T-helper 1 cell (primary cell): ENCODE results near the gene KRT25.
"Not testable (repeated sequence)": the region's sequence is repeated elsewhere in the genome, so short reads cannot be mapped to it uniquely, and the experiment has no call there.

ENCODE experiments used
- DNase-seq, 5 donors: peaks; one replicate each; pipeline ENCODE4 v3.0.0-alpha.2; 2012 to 2020

KRT25 gene

GRCh38 chr17:40751065-40751464, 4.1 kb downstream of the KRT25 start:
- DNase-seq: no peak

- no peak for DNase-seq
These were observed 4.7 kb downstream of the KRT25 start for GRCh38 chr17:40750391-40750790.

DNA sequence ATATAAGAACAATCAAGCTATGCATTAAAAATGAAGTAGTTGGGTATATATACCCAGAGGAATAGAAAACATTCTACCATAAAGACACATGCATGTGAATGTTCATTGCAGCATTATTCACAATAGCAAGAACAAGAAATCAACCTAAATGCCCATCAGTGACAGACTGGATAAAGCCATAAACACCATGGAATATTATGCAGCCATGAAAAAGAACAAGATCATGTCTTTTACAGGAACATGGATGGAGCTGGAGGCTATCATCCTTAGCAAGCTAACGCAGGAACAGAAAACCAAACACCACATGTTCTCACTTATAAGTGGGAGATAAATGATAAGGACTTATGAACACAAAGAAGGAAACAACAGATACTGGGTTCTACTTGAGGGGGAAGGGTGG, 6.5 kb downstream of the KRT25 start:
- DNase-seq: not testable (repeated sequence)

DNA sequence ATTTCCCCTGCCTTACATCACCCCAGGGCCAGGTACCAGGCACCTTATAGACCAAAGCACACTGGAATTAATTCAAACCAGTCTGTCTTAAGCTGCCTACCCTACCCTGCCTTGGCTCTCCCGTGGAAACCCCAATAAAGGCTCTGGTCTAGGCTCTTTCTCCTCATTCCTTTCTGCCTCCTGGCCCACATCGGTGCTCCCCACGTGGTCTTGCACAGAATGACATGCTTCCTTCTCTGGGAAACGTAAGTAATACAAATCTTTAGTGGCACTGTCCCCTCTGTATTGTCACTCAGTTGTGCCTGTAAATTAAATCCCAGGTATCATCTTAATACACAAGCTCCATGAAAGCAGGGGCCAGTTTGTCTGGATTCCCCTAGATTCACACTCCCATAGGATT, 16.6 kb downstream of the KRT25 start:
- no peak for DNase-seq

GRCh38 chr17:40735016-40735415, 20.1 kb downstream of the KRT25 start:
- no peak for DNase-seq

GRCh38 chr17:40734018-40734417, 21.1 kb downstream of the KRT25 start:
- no peak for DNase-seq

DNA sequence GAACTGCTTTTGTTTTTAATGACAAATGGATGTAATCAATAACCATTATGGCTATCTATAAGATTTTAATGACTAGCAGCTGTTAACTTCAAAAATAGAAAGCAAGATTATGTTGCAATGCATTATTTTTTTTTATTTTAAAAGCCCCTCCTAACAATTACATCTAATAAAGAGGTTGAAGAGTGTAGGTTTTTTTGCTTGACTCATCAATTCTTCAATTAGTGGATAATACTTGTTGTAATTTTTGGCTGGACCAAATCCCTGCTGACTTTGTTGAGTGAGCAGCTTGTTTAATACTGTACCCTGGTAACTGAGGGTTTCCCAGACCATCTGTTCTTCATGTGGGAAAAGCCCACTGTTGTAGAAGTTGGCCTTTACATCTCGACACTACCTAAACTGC, 24.2 kb downstream of the KRT25 start:
- no peak for DNase-seq

- no peak for DNase-seq
These were observed 27.5 kb downstream of the KRT25 start for GRCh38 chr17:40727447-40728231.

DNA sequence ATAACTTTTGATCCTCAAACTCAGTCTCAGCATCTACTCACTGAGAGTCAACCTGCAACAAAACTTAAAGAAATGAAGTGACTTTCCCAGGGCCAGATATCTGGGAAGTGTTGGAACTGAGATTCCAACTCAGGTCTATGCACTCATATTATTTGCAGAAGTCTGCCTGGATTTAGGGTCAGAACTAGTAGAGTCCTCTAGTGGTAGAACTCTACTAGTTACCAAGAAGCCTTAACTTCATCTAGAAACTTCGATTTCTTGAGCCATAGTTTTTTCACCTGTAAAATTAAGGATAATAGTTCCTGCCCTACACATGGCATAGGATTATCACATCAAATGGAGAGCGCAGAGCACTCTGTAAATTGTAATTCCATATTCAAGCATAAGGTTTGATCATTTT, 28.2 kb downstream of the KRT25 start:
- no peak for DNase-seq

GRCh38 chr17:40724656-40725055, 30.5 kb downstream of the KRT25 start:
- no peak for DNase-seq

DNA sequence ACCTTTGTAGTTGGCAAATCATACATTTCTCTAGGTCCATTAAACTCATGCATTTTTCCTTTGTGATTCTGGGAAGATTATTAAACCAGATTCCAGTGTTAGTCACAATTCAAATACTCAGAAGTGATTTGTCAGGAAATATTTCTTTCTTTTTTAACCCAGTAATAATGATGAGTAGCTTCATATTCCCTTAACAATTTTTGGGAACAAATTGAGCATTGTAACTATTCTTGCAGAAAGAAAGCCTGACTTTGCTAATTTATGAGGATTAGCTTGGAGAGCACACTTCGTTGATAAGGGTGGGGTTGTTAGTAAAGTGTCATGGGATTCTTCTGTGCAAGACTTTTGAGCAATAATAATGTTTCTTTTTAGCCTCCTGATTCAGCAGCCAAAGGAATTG, 32.9 kb downstream of the KRT25 start:
- no peak for DNase-seq

DNA sequence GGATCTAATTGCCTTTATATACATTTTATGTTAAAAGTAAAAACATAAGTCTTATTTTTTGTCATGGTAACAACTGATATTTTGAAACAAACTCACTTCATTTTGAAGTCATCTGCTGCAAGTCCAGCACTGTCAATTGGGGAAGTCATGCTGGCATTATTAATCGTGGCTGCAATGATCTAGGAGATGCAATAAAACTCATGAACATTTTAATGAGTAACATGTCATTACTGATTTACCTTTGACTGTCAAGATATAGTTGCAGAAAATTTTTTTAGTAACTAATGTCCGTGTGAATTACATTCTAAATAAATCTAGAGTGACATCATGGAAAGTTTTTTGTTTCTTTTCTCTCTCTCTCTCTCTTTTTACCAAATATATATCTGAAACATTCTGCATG, 34.2 kb downstream of the KRT25 start:
- DNase-seq: no peak

- DNase-seq: no peak
These were observed 36.2 kb downstream of the KRT25 start for GRCh38 chr17:40718930-40719329.

DNA sequence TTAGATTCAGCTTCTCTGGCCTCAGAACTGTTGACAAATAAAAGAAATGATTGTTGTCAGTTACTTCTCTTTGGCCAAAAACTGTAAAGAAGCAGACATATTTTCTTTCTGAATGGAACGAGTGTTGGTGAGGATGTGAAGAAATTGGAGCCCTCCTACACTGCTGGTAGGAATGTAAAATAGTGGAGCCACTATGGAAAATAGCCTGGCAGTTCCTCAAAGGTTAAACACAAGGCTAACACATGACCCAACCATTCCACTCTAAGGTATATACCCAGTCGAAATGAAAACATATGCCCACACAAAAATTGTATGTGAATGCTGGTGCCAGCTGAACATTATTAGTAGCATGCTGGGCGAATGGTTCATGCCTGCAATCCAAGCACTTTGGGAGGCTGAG, 37.4 kb downstream of the KRT25 start:
- no peak for DNase-seq

- no peak for DNase-seq
These were observed 40.7 kb downstream of the KRT25 start for GRCh38 chr17:40714473-40714872.

- DNase-seq: no peak
These were observed 47.4 kb downstream of the KRT25 start for GRCh38 chr17:40707745-40708144.

- no peak for DNase-seq
These were observed 49.5 kb downstream of the KRT25 start for GRCh38 chr17:40705584-40705983.

GRCh38 chr17:40703652-40704051, 51.5 kb downstream of the KRT25 start, which contains the start of gene KRT24:
Gene KRT24 (minus strand): TSS chr17:40703752. CDS start chr17:40703693, 59 bp downstream.
- no peak for DNase-seq

DNA sequence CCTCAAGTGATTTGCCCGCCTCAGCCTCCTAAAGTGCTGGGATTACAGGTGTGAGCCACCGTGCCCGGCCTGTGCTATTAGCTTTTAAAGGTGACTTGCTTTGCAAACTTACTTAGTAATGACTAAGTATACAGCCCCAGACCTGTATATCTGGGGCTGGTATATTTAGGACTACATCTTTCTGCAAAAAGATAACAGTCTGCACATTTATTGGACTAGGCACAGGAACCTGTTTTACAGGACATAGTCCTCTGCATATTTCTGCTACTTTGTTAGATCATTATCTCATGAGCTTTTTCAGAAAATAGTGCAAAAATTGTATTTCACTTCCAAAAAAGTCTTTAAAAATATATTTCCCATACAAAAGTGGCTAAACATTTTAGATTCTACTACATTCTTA, 52.9 kb downstream of the KRT25 start:
- no peak for DNase-seq

GRCh38 chr17:40699853-40700252, 55.3 kb downstream of the KRT25 start:
- DNase-seq: no peak

- no peak for DNase-seq
These were observed 55.8 kb downstream of the KRT25 start for GRCh38 chr17:40699371-40699770.
